A549 (cell line): Measurements from ENCODE around the gene PLRG1. TPM values are rescaled to one million over a fixed set of nuclear protein-coding genes. Genes with fewer than 3 reads are reported as not detected.

Source experiments
- ATAC-seq, 2 experiments: fragments of 200-7000 bp in 1 of 2; fragments of >200 bp in 1 of 2; cut with Nextera tagmentation in 1 of 2; cut with Tn5 transposase in 1 of 2; 3 replicates each; pipeline versions ENCODE4 v1.8.0 to v1.9.1; 2018 to 2020; ENCODE audit warnings: mild to moderate bottlenecking in 1 of 2, moderate library complexity in 1 of 2
- CTCF ChIA-PET: fragments of 300-600 bp; sonication (Branson Sonifier 250); formaldehyde crosslinking; extraction: SDS; loops from one replicate; lab custom pipeline; 2021; ENCODE audit warnings: antibody characterized with exemption, inconsistent platforms; lab: Yijun Ruan, JAX
- POLR2A ChIA-PET: fragments of 350-600 bp; formaldehyde crosslinking; extraction: SDS; loops from one replicate; lab custom pipeline; 2021; ENCODE audit warnings: antibody characterized with exemption, inconsistent platforms; lab: Yijun Ruan, JAX
- DNase-seq, 2 experiments: peaks; one replicate each; pipeline versions ENCODE4 v3.0.0 to v3.0.0-alpha.2; 2011 to 2016; ENCODE audit warnings: low read depth in 1 of 2, low spot score in 1 of 2
- FAIRE-seq: peaks from 2 replicates; lab custom pipeline; 2011; peaks lifted over from hg19 to GRCh38; lab: Jason Lieb, UNC
- H3K27ac ChIP-seq, 2 experiments: fragments of >200 bp; sonication (Bioruptor Twin); formaldehyde crosslinking; 3 replicates each; pipeline ENCODE4 v1.5.1; 2016 to 2017
- H3K4me1 ChIP-seq: fragments of >200 bp; sonication (Bioruptor Twin); formaldehyde crosslinking; 3 replicates; pipeline ENCODE4 v1.6.1; 2016
- H3K4me2 ChIP-seq: fragments of >200 bp; sonication (Bioruptor Twin); formaldehyde crosslinking; 3 replicates; pipeline ENCODE4 v1.6.1; 2016
- H3K4me3 ChIP-seq: fragments of >200 bp; sonication (Bioruptor Twin); formaldehyde crosslinking; 3 replicates; pipeline ENCODE4 v1.5.1; 2016
- H3K9me3 ChIP-seq: fragments of >200 bp; sonication (Bioruptor Twin); formaldehyde crosslinking; 3 replicates; pipeline ENCODE4 v1.6.1; 2016
- ATOH8 ChIP-seq: fragments of 250-450 bp; sonication (Bioruptor Pico); IDR thresholded peaks from 2 replicates; pipeline ENCODE4 v1.5.0; 2020; ENCODE audit warnings: low read depth, mild to moderate bottlenecking, moderate library complexity
- BCL3 ChIP-seq: fragments of >200 bp; sonication (Bioruptor Twin); formaldehyde crosslinking; IDR thresholded peaks from 3 replicates; pipeline ENCODE4 v1.6.1; 2016
- BHLHE40 ChIP-seq: IDR thresholded peaks from 2 replicates; pipeline ENCODE4 v1.6.1; 2012; ENCODE audit warnings: low read depth, low read length, inconsistent platforms
- CBX2 ChIP-seq: fragments of 200-600 bp; sonication (generic); IDR thresholded peaks from 2 replicates; pipeline ENCODE4 v1.6.1; 2016; ENCODE audit warnings: low read depth, mild to moderate bottlenecking, borderline replicate concordance
- EP300 ChIP-seq, 2 experiments: fragments of >200 bp; sonication (Bioruptor Twin); formaldehyde crosslinking; IDR thresholded peaks; 2 replicates in 1 of 2; 3 replicates in 1 of 2; pipeline ENCODE4 v1.6.1; 2016 to 2017
- FOSB ChIP-seq: fragments of 250-450 bp; sonication (Bioruptor Pico); IDR thresholded peaks from 2 replicates; pipeline ENCODE4 v1.5.0; 2020; ENCODE audit warnings: mild to moderate bottlenecking, moderate library complexity
- HEYL ChIP-seq: fragments of 250-450 bp; sonication (Bioruptor Pico); IDR thresholded peaks from 2 replicates; pipeline ENCODE4 v1.8.0; 2021; ENCODE audit warnings: mild to moderate bottlenecking, moderate library complexity
- HMGXB4 ChIP-seq: fragments of 250-450 bp; sonication (Bioruptor Pico); IDR thresholded peaks from 2 replicates; pipeline ENCODE4 v1.5.0; 2021; ENCODE audit warnings: mild to moderate bottlenecking, moderate library complexity, borderline replicate concordance
- HOXB5 ChIP-seq: fragments of 250-450 bp; sonication (Bioruptor Pico); IDR thresholded peaks from 2 replicates; pipeline ENCODE4 v1.5.0; 2020; ENCODE audit warnings: mild to moderate bottlenecking, moderate library complexity
- JUNB ChIP-seq: fragments of >200 bp; sonication (Bioruptor Twin); formaldehyde crosslinking; IDR thresholded peaks from 2 replicates; pipeline ENCODE4 v1.6.1; 2016
- MAZ ChIP-seq: fragments of 150-350 bp; IDR thresholded peaks from 2 replicates; pipeline ENCODE4 v1.6.1; 2014; ENCODE audit warnings: antibody characterized with exemption, low read depth, low read length, borderline replicate concordance
- NPAS2 ChIP-seq: fragments of 250-450 bp; sonication (Bioruptor Pico); IDR thresholded peaks from 2 replicates; pipeline ENCODE4 v1.8.0; 2022; ENCODE audit warnings: mild to moderate bottlenecking, moderate library complexity, borderline replicate concordance
- NR3C1 ChIP-seq: fragments of >200 bp; sonication (Bioruptor Twin); formaldehyde crosslinking; IDR thresholded peaks from 3 replicates; pipeline ENCODE4 v1.6.1; 2017
- RNF2 ChIP-seq: fragments of 200-600 bp; sonication (generic); IDR thresholded peaks from 2 replicates; pipeline ENCODE4 v1.6.1; 2016; ENCODE audit warnings: low read depth, mild to moderate bottlenecking, antibody characterized with exemption, moderate library complexity, borderline replicate concordance
- SMC3 ChIP-seq: fragments of >200 bp; sonication (Bioruptor Twin); formaldehyde crosslinking; IDR thresholded peaks from 3 replicates; pipeline ENCODE4 v1.6.1; 2018; ENCODE audit warnings: inconsistent platforms
- TFCP2L1 ChIP-seq: fragments of 250-450 bp; sonication (Bioruptor Pico); IDR thresholded peaks from 2 replicates; pipeline ENCODE4 v1.5.0; 2021; ENCODE audit warnings: mild to moderate bottlenecking
- ZNF302 ChIP-seq: fragments of 250-450 bp; sonication (Bioruptor Pico); IDR thresholded peaks from 2 replicates; pipeline ENCODE4 v1.9.0; 2021; ENCODE audit warnings: inconsistent platforms, mild to moderate bottlenecking, moderate library complexity
- ZSCAN20 ChIP-seq: fragments of 250-450 bp; sonication (Bioruptor Pico); IDR thresholded peaks from 2 replicates; pipeline ENCODE4 v1.8.0; 2022; ENCODE audit warnings: mild to moderate bottlenecking, moderate library complexity
- WGBS: methylation state at CpG from one replicate; pipeline ENCODE4 v1.1.6; 2017; ENCODE audit errors: missing lambda C conversion rate; 5-methylcytosine and 5-hydroxymethylcytosine counted together
- polyA plus RNA-seq, 4 experiments: library from polyadenylated mRNA; depleted of rRNA in 3 of 4; stranded (reverse); fragments of >200 nt; fragmentation: RNase III in 1 of 4; extraction: RNeasy Plus Mini Kit Qiagen cat#74134 plus additional on column Dnase treatment in 1 of 4; gene quantifications; 2 replicates in 3 of 4; 3 replicates in 1 of 4; pipeline ENCODE4 v1.2.3, GENCODE V29; 2011 to 2017
- TF ChIP-seq, protein P1 (sequence below): fragments of >200 bp; sonication (Bioruptor Twin); formaldehyde crosslinking; IDR thresholded peaks from 3 replicates; pipeline ENCODE4 v1.5.1; 2016
- TF ChIP-seq, protein P2 (sequence below): IDR thresholded peaks from 2 replicates; pipeline ENCODE4 v1.6.1; 2012; ENCODE audit warnings: low read depth, borderline replicate concordance

PLRG1 gene
- polyA plus RNA-seq, 2 of the 4 experiments (the other 2 are of a cell fraction): 50.4 to 123 TPM

GRCh38 chr4:154497889-154498288 is 52.3 kb downstream of the PLRG1 start:
- no peak overlapping the region for H3K27ac ChIP-seq
- DNase-seq: no peak
- POLR2A ChIA-PET: no interaction called here
- no peak for TF ChIP-seq EP300 (IDR thresholded peaks at IDR 0.05)
- TF ChIP-seq BCL3: no peak
- FAIRE-seq: no peak
- no peaks in the 10 kb centered on the region for H3K9me3 ChIP-seq
- CTCF ChIA-PET: no interaction called here
- 72% methylated on average over 5 of the region's 5 CpGs for WGBS
- ATAC-seq: no peak
- H3K4me3 ChIP-seq: no peak overlapping the region
- no peaks in the 10 kb centered on the region for H3K4me1 ChIP-seq
- no peak overlapping the region for H3K4me2 ChIP-seq

DNA sequence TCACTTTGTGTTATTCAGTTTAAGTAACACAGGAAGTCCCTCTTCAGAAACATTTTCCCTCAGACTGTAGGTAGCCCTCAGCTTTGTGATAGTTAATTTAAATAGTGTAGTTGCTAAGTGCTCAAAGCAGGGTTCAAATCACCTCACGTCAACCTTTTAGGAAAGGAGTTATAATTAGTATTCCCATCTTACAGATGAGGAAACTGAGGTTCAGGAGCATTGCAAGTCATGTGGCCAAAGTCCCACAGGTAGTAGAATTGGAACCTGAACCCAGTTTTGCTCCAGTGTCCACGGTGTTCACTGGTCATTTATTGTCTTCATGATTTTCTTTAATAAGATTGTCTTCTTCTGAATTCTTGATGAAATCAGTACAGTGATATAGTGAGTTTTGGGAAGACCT is 54.3 kb downstream of the PLRG1 start:
- no peaks in the 10 kb centered on the region for H3K9me3 ChIP-seq
- ATAC-seq (no peak), DNase-seq (no peak), FAIRE-seq (no peak)
- no peak overlapping the region for H3K4me2 ChIP-seq
- POLR2A ChIA-PET: no interaction called here
- TF ChIP-seq ATOH8 (CRISPR knock-in tag) (no peak), CBX2 (no peak), HMGXB4 (CRISPR knock-in tag) (no peak), SMC3 (no peak), BHLHE40 (no peak), JUNB (no peak), HEYL (CRISPR knock-in tag) (no peak), MAZ (no peak), ZNF302 (CRISPR knock-in tag) (no peak), FOSB (CRISPR knock-in tag) (no peak), BCL3 (no peak), RNF2 (no peak), HOXB5 (CRISPR knock-in tag) (no peak), ZSCAN20 (CRISPR knock-in tag) (no peak), NPAS2 (CRISPR knock-in tag) (no peak), TFCP2L1 (CRISPR knock-in tag) (no peak), EP300 (IDR thresholded peaks at IDR 0.05) (no peak), NR3C1 (no peak)
- TF ChIP-seq, protein P1, sequence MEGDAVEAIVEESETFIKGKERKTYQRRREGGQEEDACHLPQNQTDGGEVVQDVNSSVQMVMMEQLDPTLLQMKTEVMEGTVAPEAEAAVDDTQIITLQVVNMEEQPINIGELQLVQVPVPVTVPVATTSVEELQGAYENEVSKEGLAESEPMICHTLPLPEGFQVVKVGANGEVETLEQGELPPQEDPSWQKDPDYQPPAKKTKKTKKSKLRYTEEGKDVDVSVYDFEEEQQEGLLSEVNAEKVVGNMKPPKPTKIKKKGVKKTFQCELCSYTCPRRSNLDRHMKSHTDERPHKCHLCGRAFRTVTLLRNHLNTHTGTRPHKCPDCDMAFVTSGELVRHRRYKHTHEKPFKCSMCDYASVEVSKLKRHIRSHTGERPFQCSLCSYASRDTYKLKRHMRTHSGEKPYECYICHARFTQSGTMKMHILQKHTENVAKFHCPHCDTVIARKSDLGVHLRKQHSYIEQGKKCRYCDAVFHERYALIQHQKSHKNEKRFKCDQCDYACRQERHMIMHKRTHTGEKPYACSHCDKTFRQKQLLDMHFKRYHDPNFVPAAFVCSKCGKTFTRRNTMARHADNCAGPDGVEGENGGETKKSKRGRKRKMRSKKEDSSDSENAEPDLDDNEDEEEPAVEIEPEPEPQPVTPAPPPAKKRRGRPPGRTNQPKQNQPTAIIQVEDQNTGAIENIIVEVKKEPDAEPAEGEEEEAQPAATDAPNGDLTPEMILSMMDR: no peak
- TF ChIP-seq, protein P2, sequence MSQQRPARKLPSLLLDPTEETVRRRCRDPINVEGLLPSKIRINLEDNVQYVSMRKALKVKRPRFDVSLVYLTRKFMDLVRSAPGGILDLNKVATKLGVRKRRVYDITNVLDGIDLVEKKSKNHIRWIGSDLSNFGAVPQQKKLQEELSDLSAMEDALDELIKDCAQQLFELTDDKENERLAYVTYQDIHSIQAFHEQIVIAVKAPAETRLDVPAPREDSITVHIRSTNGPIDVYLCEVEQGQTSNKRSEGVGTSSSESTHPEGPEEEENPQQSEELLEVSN: no peak
- CTCF ChIA-PET: interaction anchor here (0.6 to 1.3 kb wide), 3 partner anchors 12 to 123 kb away, joined by 3 to 5 read pairs (median 4); no protein-coding TSS in a partner anchor
- H3K27ac ChIP-seq: no peak overlapping the region
- H3K4me1 ChIP-seq: no peaks in the 10 kb centered on the region
- H3K4me3 ChIP-seq: no peak overlapping the region
- WGBS: 24% methylated on average over 2 of the region's 2 CpGs
